ENCODE results near the gene PDE3A.

DNA sequence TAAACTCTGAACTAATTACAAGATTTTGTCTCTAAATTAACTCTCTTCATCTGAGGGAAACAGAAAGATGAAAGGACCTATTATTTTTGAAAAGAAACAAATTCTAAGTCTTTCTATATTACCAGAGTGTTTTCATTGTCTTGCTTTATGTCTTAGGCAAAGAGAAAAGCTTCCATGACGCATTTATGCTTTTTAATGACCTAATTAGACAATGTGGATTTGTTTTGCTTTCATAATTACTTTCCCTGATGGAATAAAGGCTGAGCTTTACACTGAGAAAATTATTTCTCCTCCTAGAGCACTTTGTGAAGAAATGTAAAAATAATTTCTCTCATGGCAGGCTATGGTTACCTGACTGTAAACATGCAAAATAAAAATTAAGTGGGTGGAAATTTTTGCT lies 188.8 kb downstream of the PDE3A start:
- TF ChIP-seq, protein P1, sequence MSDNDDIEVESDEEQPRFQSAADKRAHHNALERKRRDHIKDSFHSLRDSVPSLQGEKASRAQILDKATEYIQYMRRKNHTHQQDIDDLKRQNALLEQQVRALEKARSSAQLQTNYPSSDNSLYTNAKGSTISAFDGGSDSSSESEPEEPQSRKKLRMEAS (CRISPR knock-in tag; IDR thresholded peaks at IDR 0.05): no peak
- TF ChIP-seq CDX4 (CRISPR knock-in tag; IDR thresholded peaks at IDR 0.05; ENCODE audit: borderline replicate concordance) (no peak), NR2C2 (CRISPR knock-in tag; IDR thresholded peaks at IDR 0.05) (no peak), CBFB (CRISPR knock-in tag; IDR thresholded peaks at IDR 0.05; ENCODE audit: low read depth) (no peak), GABPB1 (CRISPR knock-in tag; IDR thresholded peaks at IDR 0.05) (no peak), JUN (CRISPR knock-in tag; IDR thresholded peaks at IDR 0.05) (no peak), ZBTB43 (CRISPR knock-in tag; IDR thresholded peaks at IDR 0.05) (no peak)
- TF ChIP-seq, protein P2, sequence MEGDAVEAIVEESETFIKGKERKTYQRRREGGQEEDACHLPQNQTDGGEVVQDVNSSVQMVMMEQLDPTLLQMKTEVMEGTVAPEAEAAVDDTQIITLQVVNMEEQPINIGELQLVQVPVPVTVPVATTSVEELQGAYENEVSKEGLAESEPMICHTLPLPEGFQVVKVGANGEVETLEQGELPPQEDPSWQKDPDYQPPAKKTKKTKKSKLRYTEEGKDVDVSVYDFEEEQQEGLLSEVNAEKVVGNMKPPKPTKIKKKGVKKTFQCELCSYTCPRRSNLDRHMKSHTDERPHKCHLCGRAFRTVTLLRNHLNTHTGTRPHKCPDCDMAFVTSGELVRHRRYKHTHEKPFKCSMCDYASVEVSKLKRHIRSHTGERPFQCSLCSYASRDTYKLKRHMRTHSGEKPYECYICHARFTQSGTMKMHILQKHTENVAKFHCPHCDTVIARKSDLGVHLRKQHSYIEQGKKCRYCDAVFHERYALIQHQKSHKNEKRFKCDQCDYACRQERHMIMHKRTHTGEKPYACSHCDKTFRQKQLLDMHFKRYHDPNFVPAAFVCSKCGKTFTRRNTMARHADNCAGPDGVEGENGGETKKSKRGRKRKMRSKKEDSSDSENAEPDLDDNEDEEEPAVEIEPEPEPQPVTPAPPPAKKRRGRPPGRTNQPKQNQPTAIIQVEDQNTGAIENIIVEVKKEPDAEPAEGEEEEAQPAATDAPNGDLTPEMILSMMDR (IDR thresholded peaks at IDR 0.05): no peak
- TF ChIP-seq, protein P3, sequence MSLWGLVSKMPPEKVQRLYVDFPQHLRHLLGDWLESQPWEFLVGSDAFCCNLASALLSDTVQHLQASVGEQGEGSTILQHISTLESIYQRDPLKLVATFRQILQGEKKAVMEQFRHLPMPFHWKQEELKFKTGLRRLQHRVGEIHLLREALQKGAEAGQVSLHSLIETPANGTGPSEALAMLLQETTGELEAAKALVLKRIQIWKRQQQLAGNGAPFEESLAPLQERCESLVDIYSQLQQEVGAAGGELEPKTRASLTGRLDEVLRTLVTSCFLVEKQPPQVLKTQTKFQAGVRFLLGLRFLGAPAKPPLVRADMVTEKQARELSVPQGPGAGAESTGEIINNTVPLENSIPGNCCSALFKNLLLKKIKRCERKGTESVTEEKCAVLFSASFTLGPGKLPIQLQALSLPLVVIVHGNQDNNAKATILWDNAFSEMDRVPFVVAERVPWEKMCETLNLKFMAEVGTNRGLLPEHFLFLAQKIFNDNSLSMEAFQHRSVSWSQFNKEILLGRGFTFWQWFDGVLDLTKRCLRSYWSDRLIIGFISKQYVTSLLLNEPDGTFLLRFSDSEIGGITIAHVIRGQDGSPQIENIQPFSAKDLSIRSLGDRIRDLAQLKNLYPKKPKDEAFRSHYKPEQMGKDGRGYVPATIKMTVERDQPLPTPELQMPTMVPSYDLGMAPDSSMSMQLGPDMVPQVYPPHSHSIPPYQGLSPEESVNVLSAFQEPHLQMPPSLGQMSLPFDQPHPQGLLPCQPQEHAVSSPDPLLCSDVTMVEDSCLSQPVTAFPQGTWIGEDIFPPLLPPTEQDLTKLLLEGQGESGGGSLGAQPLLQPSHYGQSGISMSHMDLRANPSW (CRISPR knock-in tag; conservative IDR thresholded peaks at IDR 0.05; ENCODE audit: low read depth): no peak
- TF ChIP-seq, protein P4, sequence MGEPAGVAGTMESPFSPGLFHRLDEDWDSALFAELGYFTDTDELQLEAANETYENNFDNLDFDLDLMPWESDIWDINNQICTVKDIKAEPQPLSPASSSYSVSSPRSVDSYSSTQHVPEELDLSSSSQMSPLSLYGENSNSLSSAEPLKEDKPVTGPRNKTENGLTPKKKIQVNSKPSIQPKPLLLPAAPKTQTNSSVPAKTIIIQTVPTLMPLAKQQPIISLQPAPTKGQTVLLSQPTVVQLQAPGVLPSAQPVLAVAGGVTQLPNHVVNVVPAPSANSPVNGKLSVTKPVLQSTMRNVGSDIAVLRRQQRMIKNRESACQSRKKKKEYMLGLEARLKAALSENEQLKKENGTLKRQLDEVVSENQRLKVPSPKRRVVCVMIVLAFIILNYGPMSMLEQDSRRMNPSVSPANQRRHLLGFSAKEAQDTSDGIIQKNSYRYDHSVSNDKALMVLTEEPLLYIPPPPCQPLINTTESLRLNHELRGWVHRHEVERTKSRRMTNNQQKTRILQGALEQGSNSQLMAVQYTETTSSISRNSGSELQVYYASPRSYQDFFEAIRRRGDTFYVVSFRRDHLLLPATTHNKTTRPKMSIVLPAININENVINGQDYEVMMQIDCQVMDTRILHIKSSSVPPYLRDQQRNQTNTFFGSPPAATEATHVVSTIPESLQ (CRISPR knock-in tag; IDR thresholded peaks at IDR 0.05): no peak
- TF ChIP-seq, protein P5, sequence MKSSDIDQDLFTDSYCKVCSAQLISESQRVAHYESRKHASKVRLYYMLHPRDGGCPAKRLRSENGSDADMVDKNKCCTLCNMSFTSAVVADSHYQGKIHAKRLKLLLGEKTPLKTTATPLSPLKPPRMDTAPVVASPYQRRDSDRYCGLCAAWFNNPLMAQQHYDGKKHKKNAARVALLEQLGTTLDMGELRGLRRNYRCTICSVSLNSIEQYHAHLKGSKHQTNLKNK (CRISPR knock-in tag; IDR thresholded peaks at IDR 0.05): no peak
